Neural cell (in vitro differentiated cells): Measurements from ENCODE around the gene COMT. TPM values are rescaled to one million over a fixed set of nuclear protein-coding genes. Genes with fewer than 3 reads are reported as not detected.

ENCODE experiments used
- H2AFZ ChIP-seq: fragments of 200-600, 300-800 bp; sonication (generic), shearing (Covaris generic); 2 replicates; pipeline ENCODE4 v1.6.0; 2014; ENCODE audit warnings: low read depth, mild to moderate bottlenecking, antibody characterized with exemption, low read length, moderate library complexity
- H3F3A ChIP-seq: fragments of 200-600 bp; shearing (Covaris generic); 2 replicates; pipeline ENCODE4 v1.6.1; 2016; ENCODE audit warnings: mild to moderate bottlenecking, moderate library complexity, mixed read lengths, antibody characterized with exemption, low read length; ENCODE audit not compliant: insufficient read depth, poor library complexity, severe bottlenecking
- H3K27ac ChIP-seq: fragments of 200-600, 300-800 bp; sonication (generic), shearing (Covaris generic); 2 replicates; pipeline ENCODE4 v1.5.1; 2014; ENCODE audit warnings: mild to moderate bottlenecking, low read length, moderate library complexity
- H3K27me3 ChIP-seq: fragments of 300-800, 200-600 bp; sonication (generic), shearing (Covaris generic); 2 replicates; pipeline ENCODE4 v1.6.0; 2014; ENCODE audit warnings: mild to moderate bottlenecking, low read depth, low read length, moderate library complexity; ENCODE audit not compliant: insufficient read depth
- H3K36me3 ChIP-seq: fragments of 300-800, 200-600 bp; sonication (generic), shearing (Covaris generic); 2 replicates; pipeline ENCODE4 v1.5.1; 2014; ENCODE audit warnings: mild to moderate bottlenecking, antibody characterized with exemption, low read length, moderate library complexity; ENCODE audit not compliant: insufficient read depth
- H3K4me2 ChIP-seq: fragments of 300-800, 200-600 bp; sonication (generic), shearing (Covaris generic); 2 replicates; pipeline ENCODE4 v1.6.0; 2014; ENCODE audit warnings: mild to moderate bottlenecking, low read length
- H3K4me3 ChIP-seq: fragments of 300-800, 200-600 bp; sonication (generic), shearing (Covaris generic); 2 replicates; pipeline ENCODE4 v1.5.1; 2014; ENCODE audit warnings: mild to moderate bottlenecking, low read length, moderate library complexity
- H3K79me2 ChIP-seq: fragments of 200-600 bp; shearing (Covaris generic); replicated peaks from 2 replicates; pipeline ENCODE4 v1.6.0; 2014; ENCODE audit warnings: mild to moderate bottlenecking, low read length, moderate library complexity; ENCODE audit not compliant: insufficient read depth
- H3K9ac ChIP-seq: fragments of 300-800, 200-600 bp; sonication (generic), shearing (Covaris generic); 2 replicates; pipeline ENCODE4 v1.6.1; 2016; ENCODE audit warnings: mild to moderate bottlenecking, low read length, mixed read lengths
- H3K9me2 ChIP-seq: fragments of 200-600 bp; shearing (Covaris generic); 2 replicates; pipeline ENCODE4 v1.6.1; 2016; ENCODE audit warnings: mild to moderate bottlenecking, low read length, mixed read lengths; ENCODE audit not compliant: insufficient read depth
- H3K9me3 ChIP-seq: fragments of 200-600, 300-800 bp; sonication (generic), shearing (Covaris generic); 2 replicates; pipeline ENCODE4 v1.6.1; 2016; ENCODE audit warnings: mild to moderate bottlenecking, mixed run types, low read length, moderate library complexity, mixed read lengths
- H4K20me1 ChIP-seq: fragments of 200-600 bp; shearing (Covaris generic); 2 replicates; pipeline ENCODE4 v1.6.1; 2016; ENCODE audit warnings: mild to moderate bottlenecking, mixed run types; ENCODE audit not compliant: insufficient read depth
- EP300 ChIP-seq: fragments of 450-650 bp; conservative IDR thresholded peaks from 2 replicates; pipeline ENCODE4 v1.6.1; 2014; ENCODE audit warnings: antibody characterized with exemption, mild to moderate bottlenecking, moderate library complexity; ENCODE audit not compliant: poor library complexity, severe bottlenecking
- EZH2 ChIP-seq: fragments of 200-600, 300-800 bp; shearing (Covaris generic), sonication (generic); IDR thresholded peaks from 2 replicates; pipeline ENCODE4 v1.6.1; 2014; ENCODE audit warnings: antibody characterized with exemption, low read length, borderline replicate concordance, mild to moderate bottlenecking; ENCODE audit not compliant: insufficient read depth, poor library complexity, severe bottlenecking
- MXI1 ChIP-seq: fragments of 450-650 bp; conservative IDR thresholded peaks from 2 replicates; pipeline ENCODE4 v1.6.1; 2014; ENCODE audit warnings: antibody characterized with exemption, mild to moderate bottlenecking; ENCODE audit not compliant: poor library complexity, severe bottlenecking
- POLR2AphosphoS5 ChIP-seq: IDR thresholded peaks from 2 replicates; pipeline ENCODE4 v1.6.1; 2012
- RAD21 ChIP-seq: fragments of 450-650 bp; conservative IDR thresholded peaks from 2 replicates; pipeline ENCODE4 v1.6.1; 2014; ENCODE audit warnings: antibody characterized with exemption, mild to moderate bottlenecking, moderate library complexity
- REST ChIP-seq: IDR thresholded peaks from 2 replicates; pipeline ENCODE4 v1.6.1; 2012; ENCODE audit warnings: borderline replicate concordance
- SMC3 ChIP-seq: fragments of 450-650 bp; conservative IDR thresholded peaks from 2 replicates; pipeline ENCODE4 v1.6.1; 2014; ENCODE audit warnings: antibody characterized with exemption, mild to moderate bottlenecking, moderate library complexity; ENCODE audit not compliant: poor library complexity
- TAF1 ChIP-seq: IDR thresholded peaks from 2 replicates; pipeline ENCODE4 v1.6.1; 2012; ENCODE audit warnings: low read depth
- polyA plus RNA-seq: library from polyadenylated mRNA; depleted of rRNA; stranded (reverse); fragments of >200 nt; gene quantifications from 2 replicates; pipeline ENCODE4 v1.2.3, GENCODE V29; 2014
- TF ChIP-seq, protein P1 (sequence below): fragments of 450-650 bp; IDR thresholded peaks from 2 replicates; pipeline ENCODE4 v1.5.1; 2014; ENCODE audit warnings: antibody characterized with exemption, mild to moderate bottlenecking, moderate library complexity; ENCODE audit not compliant: poor library complexity, severe bottlenecking

Gene COMT
- polyA plus RNA-seq, 1 donor from 2014 or later: 14.2 TPM

DNA sequence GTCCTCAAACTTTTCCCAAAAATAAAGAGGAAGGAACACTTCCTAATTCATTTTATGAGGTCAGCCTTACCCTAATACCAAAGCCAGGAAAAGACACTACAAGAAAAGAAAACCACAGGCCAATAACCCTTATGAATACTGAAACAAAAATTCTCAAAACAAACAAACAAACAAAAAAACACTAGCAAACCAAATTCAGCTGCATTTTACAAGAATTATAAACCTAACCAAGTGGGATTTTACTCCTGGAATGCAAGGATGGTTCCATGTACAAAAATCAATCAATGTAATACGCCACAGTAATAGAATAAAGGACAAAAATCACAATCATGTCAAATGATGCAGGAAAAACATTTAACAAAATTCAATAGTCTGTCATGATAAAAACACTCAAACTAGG, 61.7 kb downstream of the COMT start:
- Histone ChIP-seq H3K27ac (no peak overlapping the region), H2AFZ (no peak overlapping the region), H3K79me2 (no peaks in the 10 kb centered on the region), H3K9me3 (peaks cover 9% of the 10 kb centered on the region), H3K9ac (no peak overlapping the region), H4K20me1 (no peaks in the 10 kb centered on the region), H3K9me2 (no peaks in the 10 kb centered on the region), H3F3A (no peaks in the 10 kb centered on the region), H3K4me3 (no peak overlapping the region), H3K27me3 (no peaks in the 10 kb centered on the region), H3K4me2 (no peak overlapping the region), H3K36me3 (no peaks in the 10 kb centered on the region)
- TF ChIP-seq MXI1 (no peak), POLR2AphosphoS5 (no peak), RAD21 (no peak)

- TF ChIP-seq RAD21: no peak
- no peak for TF ChIP-seq EZH2
- no peak for TF ChIP-seq TAF1
- no peak for TF ChIP-seq SMC3
- TF ChIP-seq MXI1: no peak
- no peak for TF ChIP-seq REST
- TF ChIP-seq, protein P1, sequence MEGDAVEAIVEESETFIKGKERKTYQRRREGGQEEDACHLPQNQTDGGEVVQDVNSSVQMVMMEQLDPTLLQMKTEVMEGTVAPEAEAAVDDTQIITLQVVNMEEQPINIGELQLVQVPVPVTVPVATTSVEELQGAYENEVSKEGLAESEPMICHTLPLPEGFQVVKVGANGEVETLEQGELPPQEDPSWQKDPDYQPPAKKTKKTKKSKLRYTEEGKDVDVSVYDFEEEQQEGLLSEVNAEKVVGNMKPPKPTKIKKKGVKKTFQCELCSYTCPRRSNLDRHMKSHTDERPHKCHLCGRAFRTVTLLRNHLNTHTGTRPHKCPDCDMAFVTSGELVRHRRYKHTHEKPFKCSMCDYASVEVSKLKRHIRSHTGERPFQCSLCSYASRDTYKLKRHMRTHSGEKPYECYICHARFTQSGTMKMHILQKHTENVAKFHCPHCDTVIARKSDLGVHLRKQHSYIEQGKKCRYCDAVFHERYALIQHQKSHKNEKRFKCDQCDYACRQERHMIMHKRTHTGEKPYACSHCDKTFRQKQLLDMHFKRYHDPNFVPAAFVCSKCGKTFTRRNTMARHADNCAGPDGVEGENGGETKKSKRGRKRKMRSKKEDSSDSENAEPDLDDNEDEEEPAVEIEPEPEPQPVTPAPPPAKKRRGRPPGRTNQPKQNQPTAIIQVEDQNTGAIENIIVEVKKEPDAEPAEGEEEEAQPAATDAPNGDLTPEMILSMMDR: no peak
- no peak for TF ChIP-seq EP300
- TF ChIP-seq POLR2AphosphoS5: no peak
These were observed 62.9 kb downstream of the COMT start for GRCh38 chr22:20004464-20004863.

More at GRCh38 chr22:20004464-20004863, 62.9 kb downstream of the COMT start:
- H2AFZ ChIP-seq: no peak overlapping the region
- no peaks in the 10 kb centered on the region for H3K36me3 ChIP-seq
- H3K9ac ChIP-seq: no peak overlapping the region
- H3K9me3 ChIP-seq: peaks cover 9% of the 10 kb centered on the region
- no peaks in the 10 kb centered on the region for H3K79me2 ChIP-seq
- H4K20me1 ChIP-seq: no peaks in the 10 kb centered on the region
- H3K4me2 ChIP-seq: no peak overlapping the region
- H3K4me3 ChIP-seq: no peak overlapping the region
- H3F3A ChIP-seq: no peaks in the 10 kb centered on the region
- H3K27ac ChIP-seq: no peak overlapping the region
- H3K9me2 ChIP-seq: no peaks in the 10 kb centered on the region
- H3K27me3 ChIP-seq: no peaks in the 10 kb centered on the region
